HepG2 (cell line): Measurements from ENCODE around the gene NUP93. TPM values are rescaled to one million over a fixed set of nuclear protein-coding genes. Genes with fewer than 3 reads are reported as not detected.

Source experiments
- CAMTA2 ChIP-seq: sonication (generic); formaldehyde crosslinking; IDR thresholded peaks from 2 replicates; pipeline ENCODE4 v1.4.0; 2020; ENCODE audit warnings: mild to moderate bottlenecking, missing genetic modification reagents, borderline replicate concordance
- NFIB ChIP-seq: sonication (generic); formaldehyde crosslinking; IDR thresholded peaks from 2 replicates; pipeline ENCODE4 v1.9.0; 2021; ENCODE audit warnings: missing genetic modification reagents, mild to moderate bottlenecking, borderline replicate concordance
- NPAS2 ChIP-seq: sonication (generic); formaldehyde crosslinking; IDR thresholded peaks from 2 replicates; pipeline ENCODE4 v1.8.0; 2022; ENCODE audit warnings: mild to moderate bottlenecking, missing genetic modification reagents, borderline replicate concordance
- NR3C1 ChIP-seq: sonication (generic); formaldehyde crosslinking; IDR thresholded peaks from 2 replicates; pipeline ENCODE4 v1.4.0; 2020; ENCODE audit warnings: missing genetic modification reagents
- PHB2 ChIP-seq: fragments of 450-650 bp; IDR thresholded peaks from 2 replicates; pipeline ENCODE4 v1.6.1; 2018; ENCODE audit not compliant: partially characterized antibody
- RFXAP ChIP-seq: sonication (generic); formaldehyde crosslinking; IDR thresholded peaks from 2 replicates; pipeline ENCODE4 v1.4.0; 2020; ENCODE audit warnings: missing genetic modification reagents, borderline replicate concordance
- SMARCC2 ChIP-seq: fragments of 450-650 bp; IDR thresholded peaks from 2 replicates; pipeline ENCODE4 v1.6.1; 2017; ENCODE audit warnings: antibody characterized with exemption, mild to moderate bottlenecking
- SP2 ChIP-seq: sonication (generic); formaldehyde crosslinking; IDR thresholded peaks from 2 replicates; pipeline ENCODE4 v1.5.1; 2020; ENCODE audit warnings: mild to moderate bottlenecking, missing genetic modification reagents
- TCF7L2 ChIP-seq: IDR thresholded peaks from 2 replicates; pipeline ENCODE4 v1.6.1; 2011; ENCODE audit warnings: mild to moderate bottlenecking, low read depth, low read length, moderate library complexity
- TOE1 ChIP-seq: sonication (generic); formaldehyde crosslinking; IDR thresholded peaks from 2 replicates; pipeline ENCODE4 v1.4.0; 2020; ENCODE audit warnings: mild to moderate bottlenecking, missing genetic modification reagents
- TP53 ChIP-seq: sonication (generic); formaldehyde crosslinking; conservative IDR thresholded peaks from 2 replicates; pipeline ENCODE4 v1.4.0; 2020; ENCODE audit warnings: missing genetic modification reagents
- ZFP36L2 ChIP-seq: sonication (generic); formaldehyde crosslinking; IDR thresholded peaks from 2 replicates; pipeline ENCODE4 v1.4.0; 2020; ENCODE audit warnings: missing genetic modification reagents
- ZNF234 ChIP-seq: sonication (generic); formaldehyde crosslinking; conservative IDR thresholded peaks from 2 replicates; pipeline ENCODE4 v1.5.1; 2020; ENCODE audit warnings: mild to moderate bottlenecking, missing genetic modification reagents
- ZNF496 ChIP-seq: sonication (generic); formaldehyde crosslinking; IDR thresholded peaks from 2 replicates; pipeline ENCODE4 v1.8.1; 2023; ENCODE audit warnings: mild to moderate bottlenecking, moderate library complexity, missing genetic modification reagents; ENCODE audit not compliant: insufficient replicate concordance
- ZNF570 ChIP-seq: sonication (generic); formaldehyde crosslinking; IDR thresholded peaks from 2 replicates; pipeline ENCODE4 v1.4.0; 2020; ENCODE audit warnings: mild to moderate bottlenecking, missing genetic modification reagents, borderline replicate concordance
- ZNF749 ChIP-seq: sonication (generic); formaldehyde crosslinking; IDR thresholded peaks from 2 replicates; pipeline ENCODE4 v1.8.0; 2022; ENCODE audit warnings: mild to moderate bottlenecking, missing genetic modification reagents, moderate library complexity, borderline replicate concordance
- polyA plus RNA-seq, 8 experiments: library from polyadenylated mRNA; depleted of rRNA in 3 of 8; stranded (reverse) in 7 of 8; unstranded in 1 of 8; fragments of >200 nt; fragmentation: Illumina TruSeq in 4 of 8; extraction: Trizol in 4 of 8; gene quantifications; 2 replicates each; pipeline versions ENCODE4 v1.2.1 to v1.2.3, GENCODE V29; 2011 to 2016; ENCODE audit warnings: low read depth in 4 of 8, missing spikeins in 1 of 8, mixed read lengths in 1 of 8; ENCODE audit not compliant: insufficient read depth in 1 of 8
- total RNA-seq, 5 experiments: library from RNA; depleted of rRNA; stranded (reverse); fragments of >200 nt; fragmentation: Illumina TruSeq; extraction: Trizol; gene quantifications; 2 replicates each; pipeline ENCODE4 v1.2.3, GENCODE V29; 2016; ENCODE audit warnings: low read depth in 1 of 5
- TF ChIP-seq, protein P1 (sequence below): sonication (generic); formaldehyde crosslinking; conservative IDR thresholded peaks from 2 replicates; pipeline ENCODE4 v1.8.0; 2022; ENCODE audit warnings: missing genetic modification reagents
- TF ChIP-seq, protein P2 (sequence below): sonication (generic); formaldehyde crosslinking; IDR thresholded peaks from 2 replicates; pipeline ENCODE4 v1.8.0; 2022; ENCODE audit warnings: missing genetic modification reagents, mild to moderate bottlenecking, borderline replicate concordance
- TF ChIP-seq, protein P3 (sequence below): sonication (generic); formaldehyde crosslinking; conservative IDR thresholded peaks from 2 replicates; pipeline ENCODE4 v1.4.0; 2020; ENCODE audit warnings: mild to moderate bottlenecking, missing genetic modification reagents, moderate library complexity
- TF ChIP-seq, protein P4 (sequence below), 2 experiments: sonication (generic) in 1 of 2; formaldehyde crosslinking in 1 of 2; IDR thresholded peaks; 2 replicates each; pipeline versions ENCODE4 v1.5.1 to v1.6.1; 2011 to 2020; ENCODE audit warnings: borderline replicate concordance in 1 of 2, low read depth in 1 of 2, low read length in 1 of 2, mild to moderate bottlenecking in 1 of 2, missing genetic modification reagents in 1 of 2, moderate library complexity in 1 of 2

The NUP93 gene
- total and polyA plus RNA-seq, 2 of the 13 experiments (the other 11 are each of a cell fraction or from before 2014, with no cell fraction given): 58.5 to 140 TPM

DNA sequence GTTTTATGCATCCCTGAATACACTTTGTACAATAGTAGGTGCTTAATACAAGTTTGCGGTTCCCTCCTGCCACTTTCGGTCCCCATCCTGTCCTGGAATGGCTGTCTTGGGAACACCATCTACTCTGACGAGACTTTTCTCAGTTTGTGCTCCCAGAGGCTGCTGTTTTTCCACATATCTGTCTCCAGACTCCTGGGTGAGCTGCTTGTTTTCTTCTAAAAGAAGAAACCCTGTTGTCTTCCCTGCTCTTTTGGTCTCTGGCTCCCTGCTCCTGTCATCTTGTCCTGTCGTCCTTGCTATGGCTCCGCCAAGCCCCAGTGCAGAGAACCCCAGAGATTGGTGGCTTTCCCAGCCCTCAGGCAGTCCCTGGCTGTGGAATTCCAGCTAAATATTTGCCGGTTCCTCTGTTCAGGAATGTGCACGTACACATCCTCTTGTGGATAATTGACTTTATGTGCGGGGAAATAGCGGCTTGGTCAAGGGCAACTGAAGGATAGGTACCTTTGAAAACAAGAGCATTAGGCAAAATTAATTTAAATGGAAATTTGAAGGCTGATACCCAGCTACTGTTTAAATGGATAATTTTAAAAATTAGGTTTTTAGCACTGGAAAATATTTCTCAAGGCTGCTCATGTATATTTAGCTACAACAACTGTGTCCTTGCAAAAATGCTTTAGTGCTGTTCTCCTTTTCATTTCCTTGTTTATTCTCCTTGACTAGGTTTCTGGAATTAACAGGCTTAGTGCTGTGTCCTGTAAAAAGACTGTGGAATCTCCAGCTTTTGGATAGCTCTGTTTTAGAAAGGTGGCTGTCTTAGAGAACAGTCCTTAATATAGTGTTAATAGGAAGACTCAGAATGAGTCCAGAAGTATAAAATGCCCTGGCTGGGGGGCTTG lies 84.9 kb downstream of the NUP93 start (continued):
- TF ChIP-seq NR3C1 (CRISPR knock-in tag): no peak
- TF ChIP-seq RFXAP: no peak; the same call in 1 of the 2 replicates
- no peak for TF ChIP-seq ZNF570
- no peak for TF ChIP-seq NFIB
- no peak for TF ChIP-seq TCF7L2
- TF ChIP-seq SMARCC2: no peak
- no peak for TF ChIP-seq PHB2
- 0 out of 2 replicates have a peak, but pooled peaks have one; percentile 22 for TF ChIP-seq ZFP36L2 (CRISPR knock-in tag)
- TF ChIP-seq ZNF234 (CRISPR knock-in tag): no peak
- TF ChIP-seq ZNF496 (CRISPR knock-in tag): no peak
- TF ChIP-seq NPAS2 (CRISPR knock-in tag): no peak
- TF ChIP-seq TOE1 (CRISPR knock-in tag): no peak
- 0 out of 2 replicates have a peak, but pooled peaks have one; percentile 13 for TF ChIP-seq TP53
- no peak for TF ChIP-seq SP2 (CRISPR knock-in tag)
- TF ChIP-seq, protein P1, sequence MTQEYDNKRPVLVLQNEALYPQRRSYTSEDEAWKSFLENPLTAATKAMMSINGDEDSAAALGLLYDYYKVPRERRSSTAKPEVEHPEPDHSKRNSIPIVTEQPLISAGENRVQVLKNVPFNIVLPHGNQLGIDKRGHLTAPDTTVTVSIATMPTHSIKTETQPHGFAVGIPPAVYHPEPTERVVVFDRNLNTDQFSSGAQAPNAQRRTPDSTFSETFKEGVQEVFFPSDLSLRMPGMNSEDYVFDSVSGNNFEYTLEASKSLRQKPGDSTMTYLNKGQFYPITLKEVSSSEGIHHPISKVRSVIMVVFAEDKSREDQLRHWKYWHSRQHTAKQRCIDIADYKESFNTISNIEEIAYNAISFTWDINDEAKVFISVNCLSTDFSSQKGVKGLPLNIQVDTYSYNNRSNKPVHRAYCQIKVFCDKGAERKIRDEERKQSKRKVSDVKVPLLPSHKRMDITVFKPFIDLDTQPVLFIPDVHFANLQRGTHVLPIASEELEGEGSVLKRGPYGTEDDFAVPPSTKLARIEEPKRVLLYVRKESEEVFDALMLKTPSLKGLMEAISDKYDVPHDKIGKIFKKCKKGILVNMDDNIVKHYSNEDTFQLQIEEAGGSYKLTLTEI (CRISPR knock-in tag): no peak
- no peak for TF ChIP-seq ZNF749 (CRISPR knock-in tag)
- TF ChIP-seq CAMTA2 (CRISPR knock-in tag): no peak
- TF ChIP-seq, protein P2, sequence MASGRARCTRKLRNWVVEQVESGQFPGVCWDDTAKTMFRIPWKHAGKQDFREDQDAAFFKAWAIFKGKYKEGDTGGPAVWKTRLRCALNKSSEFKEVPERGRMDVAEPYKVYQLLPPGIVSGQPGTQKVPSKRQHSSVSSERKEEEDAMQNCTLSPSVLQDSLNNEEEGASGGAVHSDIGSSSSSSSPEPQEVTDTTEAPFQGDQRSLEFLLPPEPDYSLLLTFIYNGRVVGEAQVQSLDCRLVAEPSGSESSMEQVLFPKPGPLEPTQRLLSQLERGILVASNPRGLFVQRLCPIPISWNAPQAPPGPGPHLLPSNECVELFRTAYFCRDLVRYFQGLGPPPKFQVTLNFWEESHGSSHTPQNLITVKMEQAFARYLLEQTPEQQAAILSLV (CRISPR knock-in tag): no peak; the same call in 1 of the 2 replicates
- TF ChIP-seq, protein P3, sequence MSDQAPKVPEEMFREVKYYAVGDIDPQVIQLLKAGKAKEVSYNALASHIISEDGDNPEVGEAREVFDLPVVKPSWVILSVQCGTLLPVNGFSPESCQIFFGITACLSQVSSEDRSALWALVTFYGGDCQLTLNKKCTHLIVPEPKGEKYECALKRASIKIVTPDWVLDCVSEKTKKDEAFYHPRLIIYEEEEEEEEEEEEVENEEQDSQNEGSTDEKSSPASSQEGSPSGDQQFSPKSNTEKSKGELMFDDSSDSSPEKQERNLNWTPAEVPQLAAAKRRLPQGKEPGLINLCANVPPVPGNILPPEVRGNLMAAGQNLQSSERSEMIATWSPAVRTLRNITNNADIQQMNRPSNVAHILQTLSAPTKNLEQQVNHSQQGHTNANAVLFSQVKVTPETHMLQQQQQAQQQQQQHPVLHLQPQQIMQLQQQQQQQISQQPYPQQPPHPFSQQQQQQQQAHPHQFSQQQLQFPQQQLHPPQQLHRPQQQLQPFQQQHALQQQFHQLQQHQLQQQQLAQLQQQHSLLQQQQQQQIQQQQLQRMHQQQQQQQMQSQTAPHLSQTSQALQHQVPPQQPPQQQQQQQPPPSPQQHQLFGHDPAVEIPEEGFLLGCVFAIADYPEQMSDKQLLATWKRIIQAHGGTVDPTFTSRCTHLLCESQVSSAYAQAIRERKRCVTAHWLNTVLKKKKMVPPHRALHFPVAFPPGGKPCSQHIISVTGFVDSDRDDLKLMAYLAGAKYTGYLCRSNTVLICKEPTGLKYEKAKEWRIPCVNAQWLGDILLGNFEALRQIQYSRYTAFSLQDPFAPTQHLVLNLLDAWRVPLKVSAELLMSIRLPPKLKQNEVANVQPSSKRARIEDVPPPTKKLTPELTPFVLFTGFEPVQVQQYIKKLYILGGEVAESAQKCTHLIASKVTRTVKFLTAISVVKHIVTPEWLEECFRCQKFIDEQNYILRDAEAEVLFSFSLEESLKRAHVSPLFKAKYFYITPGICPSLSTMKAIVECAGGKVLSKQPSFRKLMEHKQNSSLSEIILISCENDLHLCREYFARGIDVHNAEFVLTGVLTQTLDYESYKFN (CRISPR knock-in tag): peak; percentile 91
- TF ChIP-seq, protein P4, sequence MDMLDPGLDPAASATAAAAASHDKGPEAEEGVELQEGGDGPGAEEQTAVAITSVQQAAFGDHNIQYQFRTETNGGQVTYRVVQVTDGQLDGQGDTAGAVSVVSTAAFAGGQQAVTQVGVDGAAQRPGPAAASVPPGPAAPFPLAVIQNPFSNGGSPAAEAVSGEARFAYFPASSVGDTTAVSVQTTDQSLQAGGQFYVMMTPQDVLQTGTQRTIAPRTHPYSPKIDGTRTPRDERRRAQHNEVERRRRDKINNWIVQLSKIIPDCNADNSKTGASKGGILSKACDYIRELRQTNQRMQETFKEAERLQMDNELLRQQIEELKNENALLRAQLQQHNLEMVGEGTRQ (IDR thresholded peaks at IDR 0.05; ENCODE audit: low read depth, low read length): no peak
- TF ChIP-seq, protein P4 (CRISPR knock-in tag; IDR thresholded peaks at IDR 0.05; ENCODE audit: borderline replicate concordance): no peak
